NCI-H748 treated with DMSO at 0.1 percent for 48 hours (cell line): Measurements from ENCODE around the gene PDK1.
"Not testable (repeated sequence)": the region's sequence is repeated elsewhere in the genome, so short reads cannot be mapped to it uniquely, and the experiment has no call there.

Source experiments
- DNase-seq: peaks from one replicate; lab custom pipeline; 2025; lab: John Stamatoyannopoulos, UW

The PDK1 gene

GRCh38 chr2:172555522-172556283 is at the start of gene PDK1:
Gene PDK1 (plus strand): TSS chr2:172556090. CDS start chr2:172556151, 61 bp downstream.
- DNase-seq = peak; percentile 92

DNA sequence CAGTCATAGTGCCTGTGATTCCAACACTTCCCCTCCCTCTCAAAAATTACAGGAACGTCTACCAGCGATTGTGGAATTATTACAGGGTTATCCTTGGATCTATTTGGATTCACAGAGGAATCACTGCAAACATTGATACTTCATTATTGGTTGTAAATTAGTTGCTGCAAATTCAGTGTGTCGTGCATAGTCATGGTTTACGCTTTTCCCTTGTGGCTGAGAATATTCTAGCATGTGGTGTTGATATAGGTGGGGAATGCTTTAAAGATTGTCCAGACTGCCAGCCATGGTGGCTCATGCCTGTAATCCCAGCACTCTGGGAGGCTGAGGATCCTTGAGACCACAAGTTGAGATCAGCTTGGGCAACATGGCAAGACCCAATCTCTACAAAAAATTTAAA is 48.7 kb upstream of the PDK1 start:
- no peak for DNase-seq

- DNase-seq = no peak
Observed at GRCh38 chr2:172510088-172510487, 45.8 kb upstream of the PDK1 start.

GRCh38 chr2:172510548-172510947 is 45.3 kb upstream of the PDK1 start:
- DNase-seq = no peak

GRCh38 chr2:172512810-172513523 is 42.9 kb upstream of the PDK1 start:
- DNase-seq = no peak

DNA sequence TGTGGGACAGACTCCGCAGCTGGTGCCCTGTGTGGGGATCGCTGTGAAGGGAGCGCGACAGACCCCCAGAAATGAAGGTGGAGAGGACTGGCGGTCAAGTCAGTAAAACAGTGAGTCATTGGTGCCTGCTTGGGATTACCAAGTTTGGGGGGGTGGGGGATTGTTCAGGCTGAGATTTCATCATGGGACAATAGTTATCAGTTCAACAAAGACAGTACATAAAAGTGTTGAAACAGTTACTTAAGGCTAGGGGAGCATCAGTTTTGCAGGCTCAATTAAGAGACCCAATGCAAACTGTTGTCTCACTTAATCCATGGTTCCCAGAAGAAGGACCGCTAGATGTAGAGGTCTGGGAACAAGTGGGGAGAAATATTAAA is 42.4 kb upstream of the PDK1 start:
- DNase-seq = no peak

DNA sequence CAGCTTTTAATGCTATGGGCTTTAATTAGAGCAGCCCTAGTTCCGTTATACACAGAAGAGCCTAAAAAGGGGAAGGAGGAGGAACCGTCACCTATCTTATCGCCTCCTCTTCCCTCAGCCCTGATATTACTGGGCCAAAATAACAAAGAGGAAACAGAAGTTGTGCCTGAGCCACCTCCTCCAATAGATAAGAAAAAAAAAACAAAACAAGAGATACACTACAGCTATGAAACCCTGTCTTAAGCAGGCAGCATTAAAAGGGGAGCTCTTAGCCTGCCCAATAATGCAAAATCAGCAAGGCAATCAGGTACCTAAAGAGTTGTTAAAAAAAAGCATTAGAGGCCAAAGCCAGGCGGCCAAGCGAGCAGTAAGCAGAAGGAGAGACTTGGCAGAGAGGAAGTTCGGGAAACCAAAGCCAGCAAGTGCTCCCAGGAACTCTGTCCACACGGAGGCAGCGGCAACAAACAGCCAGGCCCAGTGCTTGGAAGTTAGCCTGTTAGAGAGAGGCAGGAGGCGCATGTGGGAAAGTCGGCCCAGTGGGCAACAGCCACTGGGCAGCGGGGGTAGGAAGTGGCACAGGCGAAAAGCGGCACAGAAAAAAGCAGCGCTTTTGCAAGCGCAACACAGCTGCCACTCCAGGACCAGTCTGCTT is 41.8 kb upstream of the PDK1 start:
- DNase-seq = no peak

DNA sequence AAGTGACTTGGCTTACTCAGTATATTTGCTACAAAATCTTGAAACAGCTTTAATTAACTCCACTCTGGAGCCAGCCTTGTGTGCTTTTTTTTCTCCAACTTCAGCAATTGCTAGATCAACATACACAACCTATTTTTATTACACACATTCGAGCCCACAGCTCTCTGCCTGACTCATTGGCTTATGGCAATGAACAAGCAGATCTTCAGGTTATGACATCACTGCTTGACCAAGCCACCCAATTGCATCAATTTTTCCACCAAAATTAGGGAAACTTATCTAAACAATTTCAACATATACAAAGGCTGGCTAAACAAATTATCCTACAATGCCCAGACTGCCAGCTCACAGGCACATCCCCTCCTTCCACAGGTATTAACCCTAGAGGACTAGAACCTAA is 39.6 kb upstream of the PDK1 start:
- DNase-seq = no peak

DNA sequence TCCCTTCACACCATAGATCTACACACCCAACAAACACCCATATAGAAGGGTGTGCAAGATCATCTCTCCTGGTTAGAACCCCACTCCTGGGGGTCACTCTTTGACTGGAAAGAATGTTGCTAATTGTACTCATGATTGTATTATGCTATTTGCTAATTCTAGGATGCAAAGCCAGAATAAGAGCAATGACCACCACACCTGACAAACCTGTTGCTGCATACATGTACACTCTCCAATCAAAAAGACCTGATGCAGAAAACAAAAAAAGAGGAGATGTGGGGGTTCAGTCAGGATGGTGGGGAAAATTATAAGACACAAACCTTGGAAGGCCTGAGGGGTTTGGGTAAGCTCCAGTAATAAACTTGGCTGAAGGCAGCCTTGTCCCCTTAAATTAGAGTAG is 36.9 kb upstream of the PDK1 start:
- DNase-seq = no peak

GRCh38 chr2:172525601-172526000 is 30.3 kb upstream of the PDK1 start:
- no peak for DNase-seq

GRCh38 chr2:172531309-172531708 is 24.6 kb upstream of the PDK1 start:
- DNase-seq = no peak

DNA sequence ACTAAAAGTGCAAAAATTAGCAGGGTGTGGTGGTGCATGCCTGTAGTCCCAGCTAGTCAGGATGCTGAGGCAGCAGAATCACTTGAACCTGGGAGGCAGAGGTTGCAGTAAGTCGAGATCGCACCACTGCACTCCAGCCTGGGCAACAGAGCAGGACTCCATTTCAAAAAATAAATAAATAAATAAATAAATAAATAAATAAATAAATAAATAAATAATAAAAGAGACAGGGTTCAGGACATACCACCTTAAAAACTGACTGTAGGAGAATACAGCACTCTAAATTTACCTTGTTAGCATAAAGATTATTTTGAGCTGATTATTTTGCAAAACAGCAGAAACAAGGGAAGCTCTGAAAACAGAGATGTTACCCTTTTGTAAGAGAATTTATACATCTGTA is 23.4 kb upstream of the PDK1 start:
- DNase-seq = not testable (repeated sequence)

DNA sequence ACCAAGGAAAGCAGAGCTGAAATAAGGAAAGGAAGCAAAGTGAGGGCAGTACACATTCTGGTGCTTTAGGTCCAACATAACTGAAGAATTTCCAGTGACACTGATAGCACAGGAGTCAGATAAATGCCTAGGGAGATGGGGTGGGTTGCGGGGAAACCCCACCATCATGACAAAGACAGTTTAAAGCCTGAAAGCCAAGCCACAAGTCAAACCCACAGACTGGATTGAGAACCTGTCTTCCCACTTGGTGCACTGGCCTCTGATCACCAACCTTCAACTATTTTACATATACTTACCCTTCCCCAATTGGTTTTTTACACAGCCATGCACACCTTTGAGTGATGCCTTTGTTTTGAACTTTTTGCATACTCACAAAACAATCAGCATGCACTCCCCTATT is 22.2 kb upstream of the PDK1 start:
- no peak for DNase-seq

DNA sequence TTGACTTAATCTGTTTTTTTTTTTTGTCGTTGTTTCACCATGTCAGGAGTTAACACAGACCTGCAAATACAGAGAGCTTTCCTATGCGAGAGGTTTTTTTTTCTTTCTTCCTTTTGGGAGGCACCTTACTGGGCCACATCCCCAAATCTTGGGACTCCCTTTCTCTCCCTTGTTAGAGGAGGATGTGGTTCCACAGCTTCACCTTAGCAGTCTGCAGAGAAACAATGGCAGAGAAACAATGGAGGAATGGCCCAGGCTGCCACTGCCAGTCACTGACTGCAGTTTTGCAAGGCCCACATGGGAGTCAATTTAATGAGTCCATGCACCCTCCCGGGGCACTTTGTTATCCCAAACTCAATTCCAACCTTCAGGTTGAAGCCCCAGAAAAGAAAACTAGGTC is 20.8 kb upstream of the PDK1 start:
- DNase-seq = no peak

DNA sequence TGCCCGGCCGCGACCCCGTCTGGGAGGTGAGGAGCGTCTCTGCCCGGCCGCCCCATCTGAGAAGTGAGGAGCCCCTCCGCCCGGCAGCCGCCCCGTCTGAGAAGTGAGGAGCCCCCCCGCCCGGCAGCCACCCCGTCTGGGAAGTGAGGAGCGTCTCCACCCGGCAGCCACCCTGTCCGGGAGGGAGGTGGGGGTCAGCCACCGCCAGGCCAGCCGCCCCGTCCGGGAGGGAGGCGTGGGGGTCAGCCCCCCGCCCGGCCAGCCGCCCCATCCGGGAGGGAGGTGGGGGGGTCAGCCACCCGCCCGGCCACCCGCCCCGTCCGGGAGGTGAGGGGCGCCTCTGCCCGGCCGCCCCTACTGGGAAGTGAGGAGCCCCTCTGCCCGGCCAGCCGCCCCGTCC is 18.0 kb upstream of the PDK1 start:
- DNase-seq = not testable (repeated sequence)

DNA sequence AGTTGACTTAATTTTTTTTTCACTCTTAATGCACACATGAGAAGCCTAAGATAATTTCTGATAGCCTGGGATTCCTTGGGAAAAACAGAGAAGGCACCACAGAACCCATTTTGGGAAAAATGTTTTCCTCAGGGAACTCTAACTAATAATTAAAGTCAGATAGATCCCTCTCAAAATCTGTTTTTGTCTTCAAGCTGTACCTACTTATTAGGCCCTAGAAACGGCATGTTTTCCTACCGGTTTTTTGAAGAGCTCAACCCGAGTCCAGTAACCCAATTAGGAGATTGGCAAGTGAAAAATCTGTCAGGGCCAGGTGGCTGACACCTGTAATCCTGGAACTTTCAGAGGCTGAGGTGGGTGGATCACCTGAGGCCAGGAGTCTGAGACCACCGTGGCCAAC is 16.1 kb upstream of the PDK1 start:
- no peak for DNase-seq

- no peak for DNase-seq
Observed at GRCh38 chr2:172540421-172540820, 15.5 kb upstream of the PDK1 start.

DNA sequence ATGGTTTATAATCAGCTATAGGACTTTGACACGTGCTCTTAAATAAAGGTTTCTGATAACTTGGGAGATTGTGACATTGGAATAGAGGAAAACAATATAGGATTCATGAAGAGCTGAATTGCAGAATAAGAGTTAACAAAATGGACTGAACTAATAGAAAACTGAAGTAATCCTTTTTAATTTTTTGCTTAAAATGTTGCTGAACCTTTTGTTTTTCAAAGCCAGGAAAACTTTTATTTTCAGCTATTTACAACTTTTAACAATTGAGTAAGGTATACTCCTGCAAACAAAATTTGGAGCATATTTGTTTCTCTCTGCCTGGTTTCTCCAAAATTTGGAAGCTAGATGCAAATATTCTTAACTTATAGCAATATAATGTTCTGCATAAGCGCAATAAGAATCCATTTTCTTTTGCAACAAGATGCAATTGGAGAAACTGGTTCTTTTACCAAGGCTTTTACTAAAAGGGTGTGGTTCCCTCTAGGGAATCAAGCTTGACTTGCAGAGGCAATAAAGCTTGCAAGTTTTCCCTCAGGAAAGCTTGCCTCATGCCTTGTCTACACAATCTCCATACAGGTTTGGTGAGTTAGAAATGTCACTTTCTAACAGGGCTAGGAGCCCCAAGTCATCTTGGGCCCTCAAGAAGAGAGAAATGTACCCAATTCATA is 10.3 kb upstream of the PDK1 start:
- DNase-seq = no peak

GRCh38 chr2:172549131-172549530 is 6.8 kb upstream of the PDK1 start:
- DNase-seq = no peak

GRCh38 chr2:172549802-172550201 is 6.1 kb upstream of the PDK1 start:
- DNase-seq = not testable (repeated sequence)

DNA sequence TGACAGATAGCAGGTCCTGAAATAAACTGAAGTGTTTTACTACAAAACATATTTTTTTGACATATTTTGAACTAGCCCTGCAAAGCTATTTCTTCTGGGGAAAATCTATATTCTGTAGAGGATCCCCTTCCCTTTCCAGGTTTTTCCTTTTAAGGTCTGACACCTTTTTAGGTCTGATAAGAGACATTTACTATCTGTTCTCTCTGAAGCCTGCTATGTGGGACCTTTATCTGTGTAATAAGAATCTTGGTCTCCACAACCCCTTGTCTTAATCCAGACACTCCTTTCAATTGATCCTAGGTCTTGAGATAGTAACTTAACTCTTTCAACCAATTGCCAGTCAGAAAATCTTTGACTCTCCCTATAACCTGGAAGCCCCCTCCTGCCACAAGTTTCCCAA is 5.5 kb upstream of the PDK1 start:
- no peak for DNase-seq

DNA sequence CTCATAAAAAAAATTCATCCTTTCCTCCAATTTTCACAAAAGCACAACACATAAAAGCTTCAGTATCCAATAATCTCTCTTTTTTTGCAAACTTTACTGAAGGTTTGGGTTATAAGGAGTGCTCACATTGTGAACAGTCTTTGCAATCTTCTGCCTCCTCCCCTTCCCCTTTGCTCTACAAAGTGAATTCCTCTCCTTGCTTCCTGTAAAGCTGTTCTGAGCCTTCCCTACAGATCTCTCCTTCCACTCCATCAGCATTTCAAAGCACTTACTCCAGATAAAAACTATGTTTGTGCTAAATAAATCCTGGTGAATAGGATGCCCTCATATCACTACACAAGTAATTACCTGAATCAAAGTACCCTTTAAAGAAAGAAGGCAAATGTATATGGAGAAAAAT is 4.6 kb upstream of the PDK1 start:
- no peak for DNase-seq
